ENCODE data around the gene CMTM3. TPM values are rescaled to one million over a fixed set of nuclear protein-coding genes. Genes with fewer than 3 reads are reported as not detected.
"Not testable (repeated sequence)": the region's sequence is repeated elsewhere in the genome, so short reads cannot be mapped to it uniquely, and the experiment has no call there.

CMTM3 gene
- total and polyA plus RNA-seq, 2 experiments from 2014 or later: 16.4 to 16.6 TPM

GRCh38 chr16:66566051-66566901, 38.2 kb upstream of the CMTM3 start, which contains the start of gene CMTM1:
Gene CMTM1 (plus strand): TSS chr16:66566439. CDS start chr16:66566514, 75 bp downstream.
- Histone ChIP-seq H3K27ac (ENCODE audit: low read depth) (no peak within 1 kb of the TSS), H2AFZ (no peak within 1 kb of the TSS), H3K4me2 (no peak within 1 kb of the TSS), H3F3A (replicated peaks; ENCODE audit: low read depth) (no peaks in the 10 kb centered on the region), H3K4me3 (no peak within 1 kb of the TSS), H3K79me2 (replicated peaks; ENCODE audit: insufficient read depth) (no peaks in the 10 kb centered on the region), H3K9me2 (ENCODE audit: insufficient read depth) (no peaks in the 10 kb centered on the region), H4K20me1 (replicated peaks; ENCODE audit: insufficient read depth) (peaks cover 7% of the 10 kb centered on the region; the same call in 1 of the 2 replicates), H3K27me3 (ENCODE audit: insufficient read depth) (no peaks in the 10 kb centered on the region), H3K36me3 (ENCODE audit: insufficient read depth) (no peaks in the 10 kb centered on the region), H3K4me1 (ENCODE audit: insufficient read depth) (no peaks in the 10 kb centered on the region)
- Mint-ChIP-seq H3K4me1 (no peaks in the 10 kb centered on the region), H3K9me3 (no peaks in the 10 kb centered on the region), H3K27me3 (ENCODE audit: insufficient read depth, low read depth, poor library complexity) (no peaks in the 10 kb centered on the region), H3K27ac (no peak within 1 kb of the TSS), H3K36me3 (ENCODE audit: low read depth) (peaks cover 4% of the 10 kb centered on the region; the same call in 1 of the 3 replicates), H3K4me3 (no peak within 1 kb of the TSS)
- TF ChIP-seq STAT1 (IDR thresholded peaks at IDR 0.05; ENCODE audit: unreplicated experiment): no peak
- TF ChIP-seq NANOG (IDR thresholded peaks at IDR 0.05; ENCODE audit: borderline replicate concordance): no peak
- TF ChIP-seq REST (IDR thresholded peaks at IDR 0.05; ENCODE audit: unreplicated experiment): no peak
- no peak for TF ChIP-seq EZH2phosphoT487 (IDR thresholded peaks at IDR 0.05; ENCODE audit: unreplicated experiment)
- TF ChIP-seq CTCF (conservative IDR thresholded peaks at IDR 0.05; ENCODE audit: low read depth in 2 of 2): no peak
- TF ChIP-seq POLR2AphosphoS5 (IDR thresholded peaks at IDR 0.05; ENCODE audit: low read depth): no peak
- TF ChIP-seq CREB1 (CRISPR knock-in tag; IDR thresholded peaks at IDR 0.05; ENCODE audit: low read depth): no peak
- TF ChIP-seq EZH2 (IDR thresholded peaks at IDR 0.05; ENCODE audit: low read depth, unreplicated experiment): no peak
- no peak for TF ChIP-seq ZNF114 (CRISPR knock-in tag; IDR thresholded peaks at IDR 0.05)
- TF ChIP-seq ZNF331 (CRISPR knock-in tag; IDR thresholded peaks at IDR 0.05; ENCODE audit: low read depth): no peak
- DNase-seq (ENCODE audit: low spot score) (peak; percentile 53), ATAC-seq (peak; percentile 93)

- not testable (repeated sequence) for H3K4me3 Mint-ChIP-seq; H3K36me3 Mint-ChIP-seq (ENCODE audit: low read depth); ATAC-seq
Measured at GRCh38 chr16:66567270-66567669, 37.2 kb upstream of the CMTM3 start.

More at GRCh38 chr16:66567270-66567669, 37.2 kb upstream of the CMTM3 start:
- not testable (repeated sequence) for H3K36me3 ChIP-seq (ENCODE audit: insufficient read depth); H3F3A ChIP-seq (replicated peaks; ENCODE audit: low read depth); H3K9me3 Mint-ChIP-seq; H3K4me1 ChIP-seq (ENCODE audit: insufficient read depth); H3K27ac ChIP-seq (ENCODE audit: low read depth); H3K79me2 ChIP-seq (replicated peaks; ENCODE audit: insufficient read depth); DNase-seq (ENCODE audit: low spot score); H3K27ac Mint-ChIP-seq; H3K4me3 ChIP-seq; H3K9me2 ChIP-seq (ENCODE audit: insufficient read depth); H3K4me2 ChIP-seq; H2AFZ ChIP-seq; H4K20me1 ChIP-seq (replicated peaks; ENCODE audit: insufficient read depth); H3K4me1 Mint-ChIP-seq; H3K27me3 Mint-ChIP-seq (ENCODE audit: insufficient read depth, low read depth, poor library complexity); H3K27me3 ChIP-seq (ENCODE audit: insufficient read depth)

Measured in GM23338 (cell line).